ENCODE data around the gene BCL2L12. TPM values are rescaled to one million over a fixed set of nuclear protein-coding genes. Genes with fewer than 3 reads are reported as not detected.
"Not testable (repeated sequence)": the region's sequence is repeated elsewhere in the genome, so short reads cannot be mapped to it uniquely, and the experiment has no call there.

Gene BCL2L12
- total RNA-seq, 1 donor from 2014 or later = 14.7 TPM

DNA sequence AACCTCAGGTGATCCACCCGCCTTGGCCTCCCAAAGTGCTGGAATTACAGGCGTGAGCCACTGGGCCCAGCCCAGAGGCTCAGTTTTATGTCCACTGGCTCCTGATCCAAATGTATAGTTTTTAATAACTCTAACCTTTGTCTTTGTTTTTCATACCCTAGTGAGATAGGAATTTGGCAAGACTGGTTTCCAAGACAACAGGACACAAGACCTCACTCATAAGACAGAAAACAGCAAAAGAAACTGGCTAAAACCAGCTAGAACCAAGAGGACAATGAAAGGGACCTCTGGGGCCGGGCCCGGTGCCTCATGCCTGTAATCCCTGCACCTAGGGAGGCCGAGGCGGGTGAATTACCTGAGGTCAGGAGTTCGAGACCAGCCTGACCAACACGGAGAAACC is 52.8 kb downstream of the BCL2L12 start:
- Histone ChIP-seq H3K4me1 (peaks cover 8% of the 10 kb centered on the region), H3K4me3 (no peak overlapping the region), H3K27me3 (no peaks in the 10 kb centered on the region), H3K27ac (no peak overlapping the region), H3K9me3 (no peaks in the 10 kb centered on the region), H3K36me3 (no peaks in the 10 kb centered on the region)
- TF ChIP-seq POLR2AphosphoS5 (IDR thresholded peaks at IDR 0.05; ENCODE audit: insufficient read depth in 1 of 2, low read depth in 1 of 2) = no peak
- TF ChIP-seq, protein P1, sequence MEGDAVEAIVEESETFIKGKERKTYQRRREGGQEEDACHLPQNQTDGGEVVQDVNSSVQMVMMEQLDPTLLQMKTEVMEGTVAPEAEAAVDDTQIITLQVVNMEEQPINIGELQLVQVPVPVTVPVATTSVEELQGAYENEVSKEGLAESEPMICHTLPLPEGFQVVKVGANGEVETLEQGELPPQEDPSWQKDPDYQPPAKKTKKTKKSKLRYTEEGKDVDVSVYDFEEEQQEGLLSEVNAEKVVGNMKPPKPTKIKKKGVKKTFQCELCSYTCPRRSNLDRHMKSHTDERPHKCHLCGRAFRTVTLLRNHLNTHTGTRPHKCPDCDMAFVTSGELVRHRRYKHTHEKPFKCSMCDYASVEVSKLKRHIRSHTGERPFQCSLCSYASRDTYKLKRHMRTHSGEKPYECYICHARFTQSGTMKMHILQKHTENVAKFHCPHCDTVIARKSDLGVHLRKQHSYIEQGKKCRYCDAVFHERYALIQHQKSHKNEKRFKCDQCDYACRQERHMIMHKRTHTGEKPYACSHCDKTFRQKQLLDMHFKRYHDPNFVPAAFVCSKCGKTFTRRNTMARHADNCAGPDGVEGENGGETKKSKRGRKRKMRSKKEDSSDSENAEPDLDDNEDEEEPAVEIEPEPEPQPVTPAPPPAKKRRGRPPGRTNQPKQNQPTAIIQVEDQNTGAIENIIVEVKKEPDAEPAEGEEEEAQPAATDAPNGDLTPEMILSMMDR (IDR thresholded peaks at IDR 0.05) = no peak
- DNase-seq (ENCODE audit: extremely low spot score in 2 of 2) = no peak
- intact Hi-C loops (cut with DNase I) = no loop called here

DNA sequence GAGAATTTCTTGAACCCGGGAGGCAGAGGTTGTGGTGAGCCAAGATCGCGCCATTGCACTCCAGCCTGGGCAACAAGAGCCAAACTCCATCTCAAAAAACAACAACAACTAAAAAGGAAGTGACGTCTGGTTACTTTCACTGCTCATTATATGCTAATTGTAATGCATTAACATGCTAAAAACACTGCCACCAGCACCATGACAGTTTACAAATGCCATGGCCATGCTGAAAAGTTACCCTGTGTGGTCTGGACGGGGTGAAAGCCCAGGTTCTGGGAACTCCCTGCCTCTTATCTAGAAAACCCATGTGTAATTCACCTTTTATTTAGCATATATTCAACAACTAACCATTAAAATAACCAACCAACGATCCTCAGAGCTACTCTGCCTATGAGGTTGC is 53.3 kb downstream of the BCL2L12 start:
- Histone ChIP-seq H3K4me1 (peaks cover 8% of the 10 kb centered on the region), H3K27me3 (no peaks in the 10 kb centered on the region), H3K9me3 (no peaks in the 10 kb centered on the region), H3K4me3 (no peak overlapping the region), H3K36me3 (no peaks in the 10 kb centered on the region), H3K27ac (no peak overlapping the region)
- intact Hi-C loops (cut with DNase I) = no loop called here
- TF ChIP-seq POLR2AphosphoS5 (IDR thresholded peaks at IDR 0.05; ENCODE audit: insufficient read depth in 1 of 2, low read depth in 1 of 2) (no peak), POLR2A (IDR thresholded peaks at IDR 0.05) (no peak)
- TF ChIP-seq, protein P1 (IDR thresholded peaks at IDR 0.05) = no peak
- DNase-seq (ENCODE audit: extremely low spot score in 2 of 2) = no peak

DNA sequence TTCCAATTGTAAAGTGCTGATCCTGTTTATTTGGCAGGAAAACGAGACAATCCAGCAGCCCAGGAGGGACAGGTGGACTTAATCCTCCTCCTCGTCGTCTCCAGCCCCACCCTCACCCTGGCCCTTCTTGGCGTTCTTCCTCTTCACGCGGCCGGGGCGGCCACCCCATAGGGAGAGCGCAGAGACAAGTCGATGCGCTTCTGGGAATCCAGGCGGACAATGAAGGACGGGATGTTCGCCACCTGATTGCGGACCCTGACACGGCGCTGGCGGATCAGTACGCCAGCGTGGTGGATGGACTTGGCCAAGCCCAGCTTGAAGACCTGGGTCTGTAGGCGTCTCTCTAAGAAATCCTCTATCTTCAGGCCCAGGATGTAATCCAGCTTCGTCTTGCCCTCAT is 53.7 kb downstream of the BCL2L12 start:
- H3K27me3 ChIP-seq; H3K4me3 ChIP-seq; H3K36me3 ChIP-seq; H3K27ac ChIP-seq; DNase-seq (ENCODE audit: extremely low spot score in 2 of 2); H3K4me1 ChIP-seq; H3K9me3 ChIP-seq; intact Hi-C loops (cut with DNase I): not testable (repeated sequence)

Small RNAs within 50 kb of the gene (microRNA-seq; reads per million reads assigned to microRNA genes)
- not detected for gene MIR5088 (ENCODE audit: borderline number of aligned reads, borderline replicate concordance)

Small RNAs within 50 kb of the gene (small RNA-seq; reads per million reads assigned to genes)
- not detected for gene MIR5088

Other genes with a start within 250 kb of the BCL2L12 start
- gene PTH2, start 242.5 kb upstream of the BCL2L12 start, total RNA-seq = not detected
- gene GFY, start 240.5 kb upstream of the BCL2L12 start, total RNA-seq = not detected
- 0.74 TPM for gene SLC17A7, start 224.4 kb upstream of the BCL2L12 start, total RNA-seq
- gene PIH1D1, start 214.1 kb upstream of the BCL2L12 start, total RNA-seq = 96.3 TPM
- 29.5 TPM for gene ALDH16A1, start 212.7 kb upstream of the BCL2L12 start, total RNA-seq
- 10.1 TPM for gene FLT3LG, start 191.7 kb upstream of the BCL2L12 start, total RNA-seq
- gene RPL13A, start 178.3 kb upstream of the BCL2L12 start, total RNA-seq = 3,900 TPM
- 4,897 TPM for gene RPS11, start 169.5 kb upstream of the BCL2L12 start, total RNA-seq
- gene FCGRT, start 153.3 kb upstream of the BCL2L12 start, total RNA-seq = 166 TPM
- gene RCN3, start 137.9 kb upstream of the BCL2L12 start, total RNA-seq = 22.6 TPM
- 72.2 TPM for gene NOSIP, start 85.4 kb upstream of the BCL2L12 start, total RNA-seq
- gene PRRG2, start 84.6 kb upstream of the BCL2L12 start, total RNA-seq = 5.4 TPM
- gene PRR12, start 74.8 kb upstream of the BCL2L12 start, total RNA-seq = 15.5 TPM
- 112 TPM for gene RRAS, start 25.8 kb upstream of the BCL2L12 start, total RNA-seq
- 20.4 TPM for gene SCAF1, start 23.7 kb upstream of the BCL2L12 start, total RNA-seq
- gene IRF3, start 76 bp upstream of the BCL2L12 start, total RNA-seq = 59.4 TPM
- 156 TPM for gene PRMT1, start 11.3 kb downstream of the BCL2L12 start, total RNA-seq
- gene ADM5, start 23.7 kb downstream of the BCL2L12 start, total RNA-seq = 2.7 TPM
- 12.3 TPM for gene CPT1C, start 25.2 kb downstream of the BCL2L12 start, total RNA-seq
- 1.2 TPM for gene TSKS, start 97.4 kb downstream of the BCL2L12 start, total RNA-seq
- 80.8 TPM for gene AP2A1, start 101.1 kb downstream of the BCL2L12 start, total RNA-seq
- gene FUZ, start 147.4 kb downstream of the BCL2L12 start, total RNA-seq = 11.5 TPM
- 25.0 TPM for gene MED25, start 152.4 kb downstream of the BCL2L12 start, total RNA-seq
- gene PTOV1, start 185.2 kb downstream of the BCL2L12 start, total RNA-seq = 109 TPM
- gene PNKP, start 201.6 kb downstream of the BCL2L12 start, total RNA-seq = 40.3 TPM
- gene AKT1S1, start 211.4 kb downstream of the BCL2L12 start, total RNA-seq = 16.9 TPM
- gene TBC1D17, start 211.8 kb downstream of the BCL2L12 start, total RNA-seq = 34.9 TPM
- gene IL4I1, start 231.0 kb downstream of the BCL2L12 start, total RNA-seq = not detected

All from vagina (tissue), 2 donors.